Liver (tissue), 9 donors: Measurements from ENCODE around the gene TSHZ2. TPM values are rescaled to one million over a fixed set of nuclear protein-coding genes. Genes with fewer than 3 reads are reported as not detected.

ENCODE experiments used
- DNase-seq: peaks from one replicate; pipeline ENCODE4 v3.0.0-alpha.2; 2017; ENCODE audit warnings: low spot score
- H3K27ac ChIP-seq, 2 donors: one replicate each; pipeline ENCODE4 v1.7.0; 2013; ENCODE audit warnings: inconsistent platforms in 2 of 2, low read length in 2 of 2, control low read depth in 1 of 2, low read depth in 1 of 2, mild to moderate bottlenecking in 1 of 2
- H3K27me3 ChIP-seq, 4 donors: one replicate each; pipeline versions ENCODE4 v1.6.1 to v1.7.0; 2013; ENCODE audit warnings: low read length in 3 of 4, inconsistent platforms in 1 of 4, mild to moderate bottlenecking in 1 of 4, moderate library complexity in 1 of 4; ENCODE audit not compliant: control insufficient read depth in 4 of 4, insufficient read depth in 4 of 4
- H3K36me3 ChIP-seq, 4 donors: one replicate each; pipeline versions ENCODE4 v1.6.1 to v1.7.0; 2013; ENCODE audit warnings: low read length in 3 of 4, mild to moderate bottlenecking in 3 of 4, low read depth in 1 of 4, moderate library complexity in 1 of 4; ENCODE audit not compliant: control insufficient read depth in 4 of 4, insufficient read depth in 3 of 4
- H3K4me1 ChIP-seq, 4 donors: one replicate each; pipeline versions ENCODE4 v1.6.1 to v1.7.0; 2013; ENCODE audit warnings: low read length in 3 of 4, mild to moderate bottlenecking in 3 of 4, moderate library complexity in 1 of 4; ENCODE audit not compliant: control insufficient read depth in 4 of 4, insufficient read depth in 4 of 4
- H3K4me3 ChIP-seq, 3 donors: one replicate each; pipeline versions ENCODE4 v1.6.1 to v1.7.0; 2013; ENCODE audit warnings: low read length in 3 of 3, control low read depth in 1 of 3, low read depth in 1 of 3, mild to moderate bottlenecking in 1 of 3
- H3K9ac ChIP-seq, 2 donors: one replicate each; pipeline ENCODE4 v1.7.0; 2013; ENCODE audit warnings: low read length in 2 of 2, mild to moderate bottlenecking in 2 of 2, moderate library complexity in 2 of 2, control low read depth in 1 of 2, low read depth in 1 of 2
- H3K9me3 ChIP-seq, 4 donors: one replicate each; pipeline versions ENCODE4 v1.6.1 to v1.7.0; 2013; ENCODE audit warnings: low read length in 3 of 4; ENCODE audit not compliant: control insufficient read depth in 4 of 4
- CTCF ChIP-seq: fragments of 150-350 bp; IDR thresholded peaks from 2 replicates; pipeline ENCODE4 v1.5.1; 2017; ENCODE audit warnings: improper control_type of control experiment, low read depth, low read length; ENCODE audit not compliant: missing input control
- EGR1 ChIP-seq, 2 donors: IDR thresholded peaks; 2 replicates each; pipeline ENCODE4 v1.6.1; 2016 to 2018; ENCODE audit warnings: antibody characterized with exemption in 2 of 2, low read depth in 2 of 2
- FOXA1 ChIP-seq: IDR thresholded peaks from 2 replicates; pipeline ENCODE4 v1.6.1; 2016; ENCODE audit warnings: antibody characterized with exemption
- FOXA2 ChIP-seq: IDR thresholded peaks from 2 replicates; pipeline ENCODE4 v1.6.1; 2016; ENCODE audit warnings: antibody characterized with exemption
- GABPA ChIP-seq, 2 donors: IDR thresholded peaks in 1 of 2; conservative IDR thresholded peaks in 1 of 2; 2 replicates each; pipeline ENCODE4 v1.6.1; 2016; ENCODE audit warnings: antibody characterized with exemption in 2 of 2, mild to moderate bottlenecking in 1 of 2, moderate library complexity in 1 of 2
- HNF4A ChIP-seq, 2 donors: conservative IDR thresholded peaks; 2 replicates each; pipeline ENCODE4 v1.6.1; 2016; ENCODE audit warnings: antibody characterized with exemption in 2 of 2, mild to moderate bottlenecking in 2 of 2
- MAX ChIP-seq: IDR thresholded peaks from 2 replicates; pipeline ENCODE4 v1.6.1; 2016; ENCODE audit warnings: antibody characterized with exemption
- NR2F2 ChIP-seq: IDR thresholded peaks from 2 replicates; pipeline ENCODE4 v1.6.1; 2016; ENCODE audit warnings: antibody characterized with exemption
- RAD21 ChIP-seq, 2 donors: IDR thresholded peaks; 2 replicates each; pipeline ENCODE4 v1.6.1; 2016; ENCODE audit warnings: antibody characterized with exemption in 2 of 2, mild to moderate bottlenecking in 2 of 2
- REST ChIP-seq: IDR thresholded peaks from 2 replicates; pipeline ENCODE4 v1.6.1; 2016; ENCODE audit warnings: antibody characterized with exemption, mild to moderate bottlenecking
- TAF1 ChIP-seq: conservative IDR thresholded peaks from 2 replicates; pipeline ENCODE4 v1.6.1; 2016; ENCODE audit warnings: antibody characterized with exemption, mild to moderate bottlenecking
- ZBTB33 ChIP-seq: IDR thresholded peaks from 2 replicates; pipeline ENCODE4 v1.6.1; 2016; ENCODE audit warnings: antibody characterized with exemption
- WGBS: extraction: QIAGEN DNeasy Blood & Tissue Kit; methylation state at CpG from one replicate; pipeline ENCODE4 v1.1.7; 2013; 5-methylcytosine and 5-hydroxymethylcytosine counted together
- polyA plus RNA-seq, 2 donors: library from polyadenylated mRNA; stranded (reverse) in 1 of 2; unstranded in 1 of 2; fragments of 200-250 nt in 1 of 2; fragments of >200 nt in 1 of 2; fragmentation: Nextera tagmentation in 1 of 2; extraction: Ambion mirVana in 1 of 2; gene quantifications; one replicate each; pipeline versions ENCODE4 v1.2.1 to v1.2.3, GENCODE V29; 2013 to 2015
- total RNA-seq, 2 donors: library from RNA; depleted of rRNA; stranded (reverse); fragments of >200 nt; gene quantifications; one replicate each; pipeline ENCODE4 v1.2.3, GENCODE V29; 2014
- donor health status: healthy.
- donor health status: healthy.
- donor health status: healthy.
- donor health status: healthy.
- donor health status: healthy.

TSHZ2 gene
- total and polyA plus RNA-seq, 4 donors: 2.9 to 11.3 (median 7.8) TPM

GRCh38 chr20:53331151-53331973, 359.2 kb downstream of the TSHZ2 start:
- WGBS: 80% methylated on average over 12 of the region's 12 CpGs
- no peaks in the 10 kb centered on the region for H3K4me1 ChIP-seq
- no peak overlapping the region for H3K9ac ChIP-seq
- H3K4me3 ChIP-seq: no peak overlapping the region
- TF ChIP-seq NR2F2 (no peak), FOXA1 (no peak), TAF1 (no peak), FOXA2 (no peak), REST (no peak), MAX (no peak), HNF4A (conservative IDR thresholded peaks at IDR 0.05) (no peak), GABPA (IDR thresholded peaks at IDR 0.05 in 1 of 2, conservative IDR thresholded peaks at IDR 0.05 in 1 of 2) (no peak), ZBTB33 (no peak), EGR1 (IDR thresholded peaks at IDR 0.05; ENCODE audit: low read depth in 2 of 2) (no peak)
- no peak overlapping the region for H3K27ac ChIP-seq
- H3K36me3 ChIP-seq: no peaks in the 10 kb centered on the region
- DNase-seq: no peak
- H3K9me3 ChIP-seq: no peaks in the 10 kb centered on the region
- no peaks in the 10 kb centered on the region for H3K27me3 ChIP-seq

GRCh38 chr20:53332022-53332837, 360.1 kb downstream of the TSHZ2 start:
- H3K27me3 ChIP-seq: no peaks in the 10 kb centered on the region
- WGBS: 92% methylated on average over 9 of the region's 9 CpGs
- H3K4me1 ChIP-seq: no peaks in the 10 kb centered on the region
- no peak overlapping the region for H3K4me3 ChIP-seq
- TF ChIP-seq EGR1 (IDR thresholded peaks at IDR 0.05; ENCODE audit: low read depth in 2 of 2) (no peak), ZBTB33 (no peak), REST (no peak), NR2F2 (no peak), TAF1 (no peak), CTCF (no peak), RAD21 (IDR thresholded peaks at IDR 0.05) (no peak)
- H3K9ac ChIP-seq: no peak overlapping the region
- no peaks in the 10 kb centered on the region for H3K36me3 ChIP-seq
- H3K27ac ChIP-seq: no peak overlapping the region
- no peaks in the 10 kb centered on the region for H3K9me3 ChIP-seq
- no peak for DNase-seq
